SU-DHL-6 (cell line): ENCODE data around the gene ZAR1L.

Experiments used
- H2AFZ ChIP-seq: fragments of 200-600 bp; sonication (generic); 2 replicates; pipeline ENCODE4 v1.6.1; 2014; ENCODE audit warnings: low read depth, mild to moderate bottlenecking, moderate library complexity, mixed read lengths, antibody characterized with exemption, low read length; ENCODE audit not compliant: severe bottlenecking
- H3F3A ChIP-seq: fragments of 200-600 bp; shearing (Covaris generic); 2 replicates; pipeline ENCODE4 v1.6.0; 2016; ENCODE audit warnings: antibody characterized with exemption, mild to moderate bottlenecking; ENCODE audit not compliant: insufficient read depth
- H3K27ac ChIP-seq: fragments of 200-600 bp; sonication (generic); 2 replicates; pipeline ENCODE4 v1.5.1; 2016; ENCODE audit warnings: low read depth, mild to moderate bottlenecking, low read length, moderate library complexity, mixed read lengths
- H3K27me3 ChIP-seq: fragments of 200-600 bp; sonication (generic), shearing (Covaris generic); 2 replicates; pipeline ENCODE4 v1.6.0; 2014; ENCODE audit warnings: mild to moderate bottlenecking, low read length
- H3K36me3 ChIP-seq: fragments of 200-600 bp; sonication (generic); 2 replicates; pipeline ENCODE4 v1.6.1; 2014; ENCODE audit warnings: mild to moderate bottlenecking, low read length, mixed read lengths
- H3K4me2 ChIP-seq: fragments of 300-600, 200-600 bp; shearing (Covaris generic), sonication (generic); 2 replicates; pipeline ENCODE4 v1.6.0; 2014; ENCODE audit warnings: low read length, low read depth, mild to moderate bottlenecking; ENCODE audit not compliant: poor library complexity, severe bottlenecking
- H3K4me3 ChIP-seq: fragments of 200-600 bp; sonication (generic); 2 replicates; pipeline ENCODE4 v1.5.1; 2014; ENCODE audit warnings: antibody characterized with exemption, low read length, mild to moderate bottlenecking, mixed read lengths; ENCODE audit not compliant: insufficient read depth, poor library complexity, severe bottlenecking
- H3K79me2 ChIP-seq: fragments of 200-600 bp; sonication (generic); 2 replicates; pipeline ENCODE4 v1.6.1; 2014; ENCODE audit warnings: mild to moderate bottlenecking, low read length, moderate library complexity; ENCODE audit not compliant: insufficient read depth
- H3K9ac ChIP-seq: fragments of 200-600 bp; sonication (generic); 2 replicates; pipeline ENCODE4 v1.7.0; 2014; ENCODE audit warnings: mild to moderate bottlenecking, low read length
- H3K9me2 ChIP-seq: fragments of 200-600 bp; sonication (generic); replicated peaks from 2 replicates; pipeline ENCODE4 v1.6.1; 2014; ENCODE audit warnings: low read length; ENCODE audit not compliant: insufficient read depth
- H3K9me3 ChIP-seq: fragments of 200-600 bp; sonication (generic); 2 replicates; pipeline ENCODE4 v1.6.1; 2014; ENCODE audit warnings: low read length, mixed read lengths; ENCODE audit not compliant: insufficient read depth
- H4K20me1 ChIP-seq: fragments of 200-600 bp; sonication (generic); 2 replicates; pipeline ENCODE4 v1.6.1; 2014; ENCODE audit warnings: low read depth, mild to moderate bottlenecking, antibody characterized with exemption, low read length, moderate library complexity, mixed read lengths
- CTCF ChIP-seq: fragments of 200-600 bp; sonication (generic); IDR thresholded peaks from one replicate; pipeline ENCODE4 v1.5.1; 2017; ENCODE audit warnings: antibody characterized with exemption, mild to moderate bottlenecking, low read length, moderate library complexity; ENCODE audit not compliant: insufficient read depth, poor library complexity, severe bottlenecking
- EZH2phosphoT487 ChIP-seq: fragments of 200-600 bp; sonication (generic), shearing (Covaris generic); conservative IDR thresholded peaks from 2 replicates; pipeline ENCODE4 v1.6.1; 2018; ENCODE audit warnings: mild to moderate bottlenecking, antibody characterized with exemption, low read length, moderate library complexity, mixed read lengths

ZAR1L gene

DNA sequence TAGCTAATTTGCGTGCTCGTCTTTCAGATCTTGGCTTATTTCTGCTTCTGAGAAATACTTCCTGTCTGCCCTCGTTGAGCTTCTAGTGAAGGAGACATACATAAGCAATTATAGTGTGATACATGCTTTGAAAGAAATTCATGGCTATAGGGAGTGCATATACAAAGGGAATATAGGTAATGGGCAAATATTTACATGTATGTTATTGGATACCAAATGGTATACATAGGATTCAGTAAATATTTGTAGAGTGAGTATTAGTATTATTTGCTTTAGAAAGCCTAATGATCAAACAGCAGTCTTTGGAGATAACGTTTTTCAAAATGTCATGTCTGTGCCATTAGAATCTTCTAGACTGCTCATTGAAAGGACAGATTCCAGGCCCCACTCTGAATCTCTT is 5.4 kb upstream of the ZAR1L start:
- Histone ChIP-seq H3K27ac (no peak overlapping the region), H3K36me3 (peaks cover 45% of the 10 kb centered on the region), H3K79me2 (peaks cover 46% of the 10 kb centered on the region), H3K9me3 (no peaks in the 10 kb centered on the region), H3F3A (peaks cover 7% of the 10 kb centered on the region; the same call in 1 of the 2 replicates), H3K4me2 (no peak overlapping the region), H4K20me1 (no peaks in the 10 kb centered on the region), H3K27me3 (no peaks in the 10 kb centered on the region), H3K4me3 (no peak overlapping the region), H2AFZ (no peak overlapping the region), H3K9me2 (no peaks in the 10 kb centered on the region), H3K9ac (no peak overlapping the region)
- no peak for TF ChIP-seq CTCF
- no peak for TF ChIP-seq EZH2phosphoT487

GRCh38 chr13:32317716-32318465 is 2.7 kb upstream of the ZAR1L start:
- Histone ChIP-seq H3K4me2 (peak overlapping the region; percentile 94), H3K9me2 (no peaks in the 10 kb centered on the region), H3K9ac (no peak overlapping the region), H4K20me1 (no peaks in the 10 kb centered on the region), H3K79me2 (peaks cover 34% of the 10 kb centered on the region), H3K9me3 (no peaks in the 10 kb centered on the region), H2AFZ (no peak overlapping the region), H3F3A (peaks cover 7% of the 10 kb centered on the region), H3K27me3 (no peaks in the 10 kb centered on the region), H3K36me3 (peaks cover 38% of the 10 kb centered on the region), H3K27ac (no peak overlapping the region), H3K4me3 (no peak overlapping the region)
- TF ChIP-seq EZH2phosphoT487, result no peak
- no peak for TF ChIP-seq CTCF

- Histone ChIP-seq H3F3A (peaks cover 7% of the 10 kb centered on the region), H4K20me1 (no peaks in the 10 kb centered on the region), H3K27ac (peak overlapping the region; percentile 85), H3K27me3 (no peaks in the 10 kb centered on the region), H3K79me2 (peaks cover 27% of the 10 kb centered on the region), H3K9ac (peak overlapping the region; percentile 69), H3K9me2 (no peaks in the 10 kb centered on the region), H3K4me3 (peak overlapping the region; percentile 68), H3K36me3 (peaks cover 32% of the 10 kb centered on the region), H3K4me2 (peak overlapping the region; percentile 94), H2AFZ (peak overlapping the region; percentile 87), H3K9me3 (no peaks in the 10 kb centered on the region)
- TF ChIP-seq CTCF, result no peak
- TF ChIP-seq EZH2phosphoT487, result no peak
These were observed 1.3 kb upstream of the ZAR1L start for GRCh38 chr13:32316501-32316900.
